ENCODE data around the gene PKD2L2.
"Not testable (repeated sequence)": the region's sequence is repeated elsewhere in the genome, so short reads cannot be mapped to it uniquely, and the experiment has no call there.

The PKD2L2 gene

GRCh38 chr5:137957948-137958347, 68.7 kb downstream of the PKD2L2 start:
- DNase-seq (ENCODE audit: low read depth in 2 of 2): no peak

GRCh38 chr5:137959488-137959887, 70.2 kb downstream of the PKD2L2 start:
- DNase-seq (ENCODE audit: low read depth in 2 of 2): no peak

- DNase-seq (ENCODE audit: low read depth in 2 of 2): no peak
Observed at GRCh38 chr5:137960141-137960540, 70.9 kb downstream of the PKD2L2 start.

GRCh38 chr5:137960819-137961218, 71.6 kb downstream of the PKD2L2 start:
- DNase-seq (ENCODE audit: low read depth in 2 of 2): no peak

- not testable (repeated sequence) for DNase-seq (ENCODE audit: low read depth in 2 of 2)
Observed at GRCh38 chr5:137970384-137970783, 81.1 kb downstream of the PKD2L2 start.

- DNase-seq (ENCODE audit: low read depth in 2 of 2): no peak
Observed at GRCh38 chr5:137975208-137975607, 86.0 kb downstream of the PKD2L2 start.

- no peak for DNase-seq (ENCODE audit: low read depth in 2 of 2)
Observed at GRCh38 chr5:137989419-137989818, 100.2 kb downstream of the PKD2L2 start.

All from stimulated activated CD8-positive, alpha-beta memory T cell treated with anti-CD3 and anti-CD28 coated beads, Interleukin-2, amount 100 ng/mL, for 1 hour (primary cell).